Muscle of leg (tissue), 11 donors: ENCODE data around the gene PTK6. TPM values are rescaled to one million over a fixed set of nuclear protein-coding genes. Genes with fewer than 3 reads are reported as not detected.
A peak's percentile ranks its signal among the peaks of the same experiment; 100 is the strongest.

ENCODE experiments used
- DNase-seq: peaks from one replicate; pipeline ENCODE4 v3.0.0; 2013
- H3K27ac ChIP-seq: one replicate; pipeline ENCODE4 v1.5.1; 2013; ENCODE audit warnings: mild to moderate bottlenecking, low read length, control low read depth
- H3K27me3 ChIP-seq: one replicate; pipeline ENCODE4 v1.6.1; 2013; ENCODE audit warnings: low read length; ENCODE audit not compliant: control insufficient read depth, insufficient read depth
- H3K36me3 ChIP-seq: one replicate; pipeline ENCODE4 v1.6.1; 2013; ENCODE audit warnings: low read length; ENCODE audit not compliant: control insufficient read depth, insufficient read depth
- H3K4me1 ChIP-seq: one replicate; pipeline ENCODE4 v1.6.1; 2013; ENCODE audit warnings: low read length; ENCODE audit not compliant: control insufficient read depth, insufficient read depth
- H3K4me3 ChIP-seq: one replicate; pipeline ENCODE4 v1.5.1; 2013; ENCODE audit warnings: low read length, control low read depth
- H3K9me3 ChIP-seq: replicated peaks from 2 replicates; pipeline ENCODE4 v1.6.1; 2013; ENCODE audit warnings: low read depth, low read length; ENCODE audit not compliant: control insufficient read depth
- WGBS: methylation state at CpG from one replicate; pipeline ENCODE4 v1.1.5; 2013; ENCODE audit warnings: missing lambda C conversion rate; ENCODE audit not compliant: insufficient coverage; 5-methylcytosine and 5-hydroxymethylcytosine counted together
- polyA plus RNA-seq, 8 donors: library from polyadenylated mRNA; unstranded; fragments of 120-200 nt; gene quantifications; one replicate each; pipeline versions ENCODE4 v1.2.1 to v1.2.3, GENCODE V29; 2013; ENCODE audit warnings: inconsistent platforms in 1 of 8, low replicate concordance in 1 of 8; ENCODE audit not compliant: insufficient read length in 8 of 8, insufficient read depth in 1 of 8
- total RNA-seq: library from RNA; stranded (reverse); fragments of 120-200 nt; gene quantifications from one replicate; pipeline ENCODE4 v1.2.4, GENCODE V29; 2013

Gene PTK6
- total and polyA plus RNA-seq, 9 donors, result 0.08 to 0.61 (median 0.34) TPM; not detected in 1

- 71% methylated on average over 43 of the region's 46 CpGs for WGBS
- Histone ChIP-seq H3K36me3 (peaks cover 63% of the 10 kb centered on the region), H3K9me3 (no peaks in the 10 kb centered on the region), H3K27ac (no peak overlapping the region), H3K4me1 (peaks cover 30% of the 10 kb centered on the region), H3K4me3 (no peak overlapping the region), H3K27me3 (no peaks in the 10 kb centered on the region)
- DNase-seq, result peak; percentile 51
These were observed 32.1 kb upstream of the PTK6 start for GRCh38 chr20:63568986-63569949.

DNA sequence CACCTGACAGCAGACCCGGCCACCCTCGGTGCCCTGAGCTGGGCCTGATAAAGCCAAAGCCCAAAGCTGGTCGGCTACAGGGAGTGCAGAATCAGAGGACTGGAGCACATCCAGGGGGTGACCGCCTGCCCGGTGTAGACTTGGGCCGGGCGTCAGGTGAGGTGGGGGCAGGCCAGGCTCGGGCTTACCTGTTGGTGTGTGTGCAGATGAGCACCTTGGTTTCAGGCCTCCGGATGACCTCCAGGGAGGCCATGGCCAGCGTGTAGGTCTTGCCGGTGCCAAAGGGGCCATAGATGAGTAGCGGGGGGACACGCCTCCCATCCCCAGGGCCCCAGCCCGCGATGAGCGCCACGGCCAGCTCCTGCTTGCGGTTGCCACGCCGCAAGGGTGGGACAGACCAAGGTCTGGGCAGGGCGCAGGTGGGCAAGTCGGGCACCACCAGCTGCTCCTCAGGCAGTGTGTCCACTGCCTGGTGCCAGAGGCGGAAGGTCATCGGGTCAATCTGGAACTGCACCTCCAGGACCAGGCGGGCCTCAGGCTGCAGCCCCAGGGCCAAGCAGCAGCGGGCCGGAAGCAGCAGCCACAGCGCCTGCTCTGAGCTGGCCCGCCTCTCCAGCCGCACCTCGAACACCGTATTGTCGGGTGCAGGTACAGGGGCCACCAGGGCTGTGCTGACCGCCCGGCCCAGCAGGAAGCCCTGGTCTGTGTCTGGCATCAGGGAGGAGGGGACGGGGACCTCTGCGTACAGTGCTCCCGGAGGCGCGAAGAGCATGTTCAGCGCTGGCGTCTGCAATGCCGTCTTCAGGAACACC lies 31.2 kb upstream of the PTK6 start:
- no peaks in the 10 kb centered on the region for H3K27me3 ChIP-seq
- no peak overlapping the region for H3K27ac ChIP-seq
- WGBS, result 82% methylated on average over 38 of the region's 43 CpGs
- H3K36me3 ChIP-seq, result peaks cover 72% of the 10 kb centered on the region
- DNase-seq, result no peak
- peaks cover 25% of the 10 kb centered on the region for H3K4me1 ChIP-seq
- no peaks in the 10 kb centered on the region for H3K9me3 ChIP-seq
- no peak overlapping the region for H3K4me3 ChIP-seq

GRCh38 chr20:63567386-63568169 lies 30.4 kb upstream of the PTK6 start:
- Histone ChIP-seq H3K27me3 (no peaks in the 10 kb centered on the region), H3K27ac (no peak overlapping the region), H3K36me3 (peaks cover 75% of the 10 kb centered on the region), H3K9me3 (no peaks in the 10 kb centered on the region), H3K4me3 (no peak overlapping the region), H3K4me1 (peaks cover 18% of the 10 kb centered on the region)
- 85% methylated on average over 33 of the region's 37 CpGs for WGBS
- DNase-seq, result peak; percentile 51

- H3K4me3 ChIP-seq, result no peak overlapping the region
- peaks cover 75% of the 10 kb centered on the region for H3K36me3 ChIP-seq
- H3K4me1 ChIP-seq, result peaks cover 18% of the 10 kb centered on the region
- WGBS, result 90% methylated on average over 22 of the region's 22 CpGs
- H3K9me3 ChIP-seq, result no peaks in the 10 kb centered on the region
- no peak overlapping the region for H3K27ac ChIP-seq
- DNase-seq, result no peak
- H3K27me3 ChIP-seq, result no peaks in the 10 kb centered on the region
These were observed 29.9 kb upstream of the PTK6 start for GRCh38 chr20:63567136-63567385.

DNA sequence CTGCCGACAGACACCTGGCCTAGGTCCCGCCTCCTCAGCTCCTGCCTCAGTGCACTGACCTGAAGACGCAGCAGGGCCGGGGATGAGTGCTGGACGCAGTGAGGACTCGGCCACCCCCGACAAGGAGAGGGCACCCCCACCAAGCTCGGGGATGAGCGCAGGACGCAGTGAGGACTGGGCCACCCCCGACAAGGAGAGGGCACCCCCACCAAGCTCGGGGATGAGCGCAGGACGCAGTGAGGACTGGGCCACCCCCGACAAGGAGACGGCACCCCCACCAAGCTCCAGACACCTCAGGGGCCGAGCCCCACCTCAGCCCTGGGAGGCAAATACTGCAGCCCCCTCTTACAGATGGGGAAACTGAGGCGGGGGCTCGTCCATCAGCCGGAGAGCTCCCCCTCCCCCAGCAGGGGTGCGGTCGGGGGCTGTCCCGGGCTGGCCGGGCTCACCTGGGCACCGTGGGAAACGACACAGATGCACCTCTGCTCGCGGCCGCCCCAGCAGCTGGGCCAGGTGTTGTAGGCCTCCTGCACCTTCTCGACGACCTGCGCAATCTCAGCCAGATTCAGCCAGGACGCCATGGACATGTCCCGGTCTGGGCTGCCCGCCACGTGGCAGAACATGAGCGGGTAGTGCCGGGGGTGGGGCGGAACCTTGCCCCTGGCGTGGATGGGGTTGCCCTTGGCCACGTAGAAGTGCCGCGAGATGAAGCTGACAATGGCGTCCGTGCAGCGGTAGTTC lies 29.4 kb upstream of the PTK6 start:
- no peak for DNase-seq
- H3K4me1 ChIP-seq, result peaks cover 18% of the 10 kb centered on the region
- H3K4me3 ChIP-seq, result no peak overlapping the region
- H3K27me3 ChIP-seq, result no peaks in the 10 kb centered on the region
- no peaks in the 10 kb centered on the region for H3K9me3 ChIP-seq
- peaks cover 76% of the 10 kb centered on the region for H3K36me3 ChIP-seq
- no peak overlapping the region for H3K27ac ChIP-seq
- 87% methylated on average over 44 of the region's 46 CpGs for WGBS

DNA sequence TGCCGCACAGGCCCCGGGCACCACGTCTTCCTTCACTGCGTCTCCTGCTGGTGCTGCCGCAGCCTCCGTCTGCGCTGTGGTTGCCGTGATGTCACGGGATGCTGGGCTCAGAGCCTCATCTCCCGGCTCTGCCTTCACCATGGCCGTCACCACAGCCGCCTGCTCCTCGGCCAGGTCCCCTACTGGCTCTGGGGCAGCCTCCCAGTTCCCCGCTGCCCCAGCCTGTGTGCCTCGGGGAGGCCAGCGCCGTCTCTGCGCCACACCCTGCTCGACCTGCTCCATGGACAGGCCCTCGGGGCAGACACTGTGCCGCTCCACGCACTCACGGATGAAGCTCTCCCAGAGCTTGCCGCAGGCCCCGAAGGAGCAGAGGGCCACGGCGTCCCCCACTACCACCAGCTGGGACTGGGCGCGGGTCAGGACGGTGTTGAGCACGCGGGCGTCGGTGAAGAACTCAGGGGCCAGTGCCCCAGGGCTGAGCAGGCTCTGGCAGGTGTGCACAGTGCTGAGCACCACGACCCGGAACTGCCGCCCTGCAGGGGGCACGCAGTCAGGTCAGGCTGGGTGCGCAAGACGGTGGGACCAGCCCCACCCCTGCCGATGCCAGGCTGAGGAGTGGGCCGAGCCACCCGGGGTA lies 28.6 kb upstream of the PTK6 start:
- H3K4me1 ChIP-seq, result peaks cover 17% of the 10 kb centered on the region
- 89% methylated on average over 43 of the region's 43 CpGs for WGBS
- DNase-seq, result no peak
- peaks cover 83% of the 10 kb centered on the region for H3K36me3 ChIP-seq
- H3K9me3 ChIP-seq, result no peaks in the 10 kb centered on the region
- H3K27ac ChIP-seq, result no peak overlapping the region
- no peak overlapping the region for H3K4me3 ChIP-seq
- H3K27me3 ChIP-seq, result no peaks in the 10 kb centered on the region

- Histone ChIP-seq H3K4me1 (peaks cover 14% of the 10 kb centered on the region), H3K4me3 (no peak overlapping the region), H3K27ac (no peak overlapping the region), H3K9me3 (no peaks in the 10 kb centered on the region), H3K27me3 (no peaks in the 10 kb centered on the region), H3K36me3 (peaks cover 87% of the 10 kb centered on the region)
- 93% methylated on average over 61 of the region's 61 CpGs for WGBS
- no peak for DNase-seq
These were observed 28.0 kb upstream of the PTK6 start for GRCh38 chr20:63565021-63565698.

GRCh38 chr20:63564036-63564810 lies 27.0 kb upstream of the PTK6 start:
- 95% methylated on average over 58 of the region's 62 CpGs for WGBS
- DNase-seq, result no peak
- Histone ChIP-seq H3K9me3 (no peaks in the 10 kb centered on the region), H3K27me3 (no peaks in the 10 kb centered on the region), H3K4me1 (peaks cover 9% of the 10 kb centered on the region), H3K4me3 (no peak overlapping the region), H3K27ac (no peak overlapping the region), H3K36me3 (peaks cover 87% of the 10 kb centered on the region)
